Spinal cord (tissue), 10 donors: ENCODE results near the gene PUM1. TPM values are rescaled to one million over a fixed set of nuclear protein-coding genes. Genes with fewer than 3 reads are reported as not detected.
"Not testable (repeated sequence)": the region's sequence is repeated elsewhere in the genome, so short reads cannot be mapped to it uniquely, and the experiment has no call there.

Experiments used
- DNase-seq, 6 donors: peaks; one replicate each; pipeline versions ENCODE4 v3.0.0 to v3.0.0-alpha.2; 2013 to 2015; ENCODE audit warnings: low spot score in 6 of 6, low read depth in 4 of 6
- H3K27ac ChIP-seq: one replicate; pipeline ENCODE4 v1.5.1; 2013; ENCODE audit warnings: low read depth, low read length, control low read depth
- H3K27me3 ChIP-seq: one replicate; pipeline ENCODE4 v1.6.1; 2013; ENCODE audit warnings: low read length; ENCODE audit not compliant: control insufficient read depth, insufficient read depth
- H3K36me3 ChIP-seq: one replicate; pipeline ENCODE4 v1.6.1; 2013; ENCODE audit warnings: low read length; ENCODE audit not compliant: control insufficient read depth, insufficient read depth
- H3K4me1 ChIP-seq: one replicate; pipeline ENCODE4 v1.6.1; 2013; ENCODE audit warnings: low read length; ENCODE audit not compliant: control insufficient read depth, insufficient read depth
- H3K4me3 ChIP-seq: one replicate; pipeline ENCODE4 v1.5.1; 2013; ENCODE audit warnings: low read depth, low read length, control low read depth
- H3K9me3 ChIP-seq: one replicate; pipeline ENCODE4 v1.6.1; 2013; ENCODE audit warnings: low read length; ENCODE audit not compliant: control insufficient read depth, insufficient read depth
- WGBS: methylation state at CpG from one replicate; pipeline ENCODE4 v1.1.5; 2013; ENCODE audit warnings: missing lambda C conversion rate; ENCODE audit not compliant: insufficient coverage; 5-methylcytosine and 5-hydroxymethylcytosine counted together
- polyA plus RNA-seq, 2 donors: library from polyadenylated mRNA; unstranded; fragments of 120-200 nt; gene quantifications; one replicate each; pipeline ENCODE4 v1.2.1, GENCODE V29; 2013; ENCODE audit not compliant: insufficient read length in 2 of 2
- total RNA-seq, 2 donors: library from RNA; depleted of rRNA in 1 of 2; stranded (reverse); fragments of 120-200 nt in 1 of 2; fragments of >200 nt in 1 of 2; gene quantifications; one replicate each; pipeline versions ENCODE4 v1.2.3 to v1.2.4, GENCODE V29; 2013 to 2014
- donor health status: healthy.

The PUM1 gene
- total and polyA plus RNA-seq, 4 donors, result 65.1 to 96.0 (median 78.1) TPM

GRCh38 chr1:31099293-31100032 lies 33.9 kb upstream of the PUM1 start:
- H3K27me3 ChIP-seq, result no peaks in the 10 kb centered on the region
- H3K4me3 ChIP-seq, result no peak overlapping the region
- peaks cover 2% of the 10 kb centered on the region for H3K4me1 ChIP-seq
- WGBS, result 94% methylated on average over 3 of the region's 6 CpGs
- no peaks in the 10 kb centered on the region for H3K36me3 ChIP-seq
- no peaks in the 10 kb centered on the region for H3K9me3 ChIP-seq
- no peak for DNase-seq
- no peak overlapping the region for H3K27ac ChIP-seq

- Histone ChIP-seq H3K27ac (no peak overlapping the region), H3K36me3 (no peaks in the 10 kb centered on the region), H3K27me3 (no peaks in the 10 kb centered on the region), H3K4me3 (no peak overlapping the region), H3K4me1 (no peaks in the 10 kb centered on the region), H3K9me3 (no peaks in the 10 kb centered on the region)
- no peak for DNase-seq
- 85% methylated on average over 4 of the region's 6 CpGs for WGBS
These were observed 30.5 kb upstream of the PUM1 start for GRCh38 chr1:31095985-31096384.

- 93% methylated on average over 8 of the region's 12 CpGs for WGBS
- Histone ChIP-seq H3K4me1 (no peaks in the 10 kb centered on the region), H3K4me3 (no peak overlapping the region), H3K27ac (no peak overlapping the region), H3K9me3 (no peaks in the 10 kb centered on the region), H3K27me3 (no peaks in the 10 kb centered on the region), H3K36me3 (no peaks in the 10 kb centered on the region)
- no peak for DNase-seq
These were observed 29.9 kb upstream of the PUM1 start for GRCh38 chr1:31095298-31095981.

- not testable (repeated sequence) for H3K27me3 ChIP-seq, H3K27ac ChIP-seq, H3K9me3 ChIP-seq, H3K4me1 ChIP-seq, DNase-seq, H3K36me3 ChIP-seq, H3K4me3 ChIP-seq
- WGBS, result 100% methylated on average over 2 of the region's 3 CpGs
These were observed 22.6 kb upstream of the PUM1 start for GRCh38 chr1:31088081-31088480.

- 60% methylated on average over 1 of the region's 16 CpGs for WGBS
- no peak for DNase-seq
- no peaks in the 10 kb centered on the region for H3K9me3 ChIP-seq
- no peaks in the 10 kb centered on the region for H3K27me3 ChIP-seq
- no peak overlapping the region for H3K4me3 ChIP-seq
- no peaks in the 10 kb centered on the region for H3K4me1 ChIP-seq
- H3K27ac ChIP-seq, result no peak overlapping the region
- H3K36me3 ChIP-seq, result no peaks in the 10 kb centered on the region
These were observed 19.5 kb upstream of the PUM1 start for GRCh38 chr1:31084782-31085569.

- Histone ChIP-seq H3K9me3 (no peaks in the 10 kb centered on the region), H3K27ac (no peak overlapping the region), H3K36me3 (no peaks in the 10 kb centered on the region), H3K4me3 (no peak overlapping the region), H3K4me1 (no peaks in the 10 kb centered on the region), H3K27me3 (no peaks in the 10 kb centered on the region)
- DNase-seq, result no peak
- no CpG with 5 or more reads among the region's 3 CpGs for WGBS
These were observed 16.9 kb upstream of the PUM1 start for GRCh38 chr1:31082385-31082784.

DNA sequence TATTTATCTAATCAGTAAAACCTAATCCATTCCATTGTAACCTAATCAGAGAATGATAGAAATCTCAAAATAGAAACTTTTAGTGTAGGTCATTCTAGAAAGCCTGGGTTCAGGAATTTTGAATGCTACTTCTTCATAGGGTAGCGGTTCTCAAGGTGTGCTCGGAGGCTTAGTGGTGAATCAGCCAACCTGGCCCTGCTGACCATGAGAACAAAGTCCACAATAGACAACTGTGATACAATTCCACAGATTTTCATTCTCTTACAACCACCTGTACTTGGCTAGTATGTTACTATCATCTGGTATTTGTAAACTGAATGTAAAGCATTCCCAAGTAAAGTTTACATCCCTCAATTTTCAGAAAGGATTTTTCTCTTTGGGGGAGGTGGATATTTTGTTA lies 7.5 kb upstream of the PUM1 start:
- WGBS, result no CpG with 5 or more reads among the region's 2 CpGs
- Histone ChIP-seq H3K36me3 (no peaks in the 10 kb centered on the region), H3K27me3 (no peaks in the 10 kb centered on the region), H3K4me3 (no peak overlapping the region), H3K9me3 (no peaks in the 10 kb centered on the region), H3K27ac (no peak overlapping the region), H3K4me1 (no peaks in the 10 kb centered on the region)
- no peak for DNase-seq

DNA sequence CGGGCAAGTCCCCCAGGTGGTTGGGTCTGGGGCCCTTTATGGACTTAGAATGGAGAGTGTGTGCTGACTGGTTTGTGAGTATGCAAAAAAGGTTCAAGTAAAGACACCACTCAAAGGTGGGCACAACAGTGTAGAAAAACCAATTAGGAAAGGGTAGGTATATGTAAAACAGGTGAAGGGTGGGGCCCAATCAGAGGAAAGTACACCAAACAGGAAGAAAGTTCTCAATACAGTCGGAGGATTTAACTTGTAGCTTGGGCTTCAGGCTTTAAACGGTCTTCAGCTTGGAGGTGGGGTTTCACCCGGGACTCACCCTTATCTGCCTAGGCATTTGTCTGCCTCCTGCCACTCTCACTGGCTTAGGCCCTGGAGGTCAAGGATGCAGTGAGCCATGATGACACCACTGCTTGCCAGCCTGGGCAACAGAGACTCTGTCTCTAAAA lies 6.8 kb upstream of the PUM1 start:
- no peaks in the 10 kb centered on the region for H3K4me1 ChIP-seq
- DNase-seq, result no peak
- no peak overlapping the region for H3K27ac ChIP-seq
- H3K27me3 ChIP-seq, result no peaks in the 10 kb centered on the region
- no peaks in the 10 kb centered on the region for H3K9me3 ChIP-seq
- WGBS, result 47% methylated on average over 4 of the region's 4 CpGs
- no peaks in the 10 kb centered on the region for H3K36me3 ChIP-seq
- H3K4me3 ChIP-seq, result no peak overlapping the region

- WGBS, result 80% methylated on average over 1 of the region's 9 CpGs
- H3K36me3 ChIP-seq, result no peaks in the 10 kb centered on the region
- no peak overlapping the region for H3K27ac ChIP-seq
- H3K27me3 ChIP-seq, result no peaks in the 10 kb centered on the region
- no peaks in the 10 kb centered on the region for H3K9me3 ChIP-seq
- no peak for DNase-seq
- H3K4me3 ChIP-seq, result no peak overlapping the region
- peaks cover 5% of the 10 kb centered on the region for H3K4me1 ChIP-seq
These were observed 3.9 kb upstream of the PUM1 start for GRCh38 chr1:31069392-31069791.
